HG02973 (cell line): ENCODE results near the gene JPH3.

ENCODE experiments used
- ATAC-seq: cut with Tn5 transposase; IDR thresholded peaks from one replicate; pipeline ENCODE4 v1.9.1; 2021; ENCODE audit warnings: moderate library complexity; ENCODE audit not compliant: unreplicated experiment

JPH3 gene

GRCh38 chr16:87622756-87623319 lies 20.5 kb downstream of the JPH3 start:
- ATAC-seq: no peak

DNA sequence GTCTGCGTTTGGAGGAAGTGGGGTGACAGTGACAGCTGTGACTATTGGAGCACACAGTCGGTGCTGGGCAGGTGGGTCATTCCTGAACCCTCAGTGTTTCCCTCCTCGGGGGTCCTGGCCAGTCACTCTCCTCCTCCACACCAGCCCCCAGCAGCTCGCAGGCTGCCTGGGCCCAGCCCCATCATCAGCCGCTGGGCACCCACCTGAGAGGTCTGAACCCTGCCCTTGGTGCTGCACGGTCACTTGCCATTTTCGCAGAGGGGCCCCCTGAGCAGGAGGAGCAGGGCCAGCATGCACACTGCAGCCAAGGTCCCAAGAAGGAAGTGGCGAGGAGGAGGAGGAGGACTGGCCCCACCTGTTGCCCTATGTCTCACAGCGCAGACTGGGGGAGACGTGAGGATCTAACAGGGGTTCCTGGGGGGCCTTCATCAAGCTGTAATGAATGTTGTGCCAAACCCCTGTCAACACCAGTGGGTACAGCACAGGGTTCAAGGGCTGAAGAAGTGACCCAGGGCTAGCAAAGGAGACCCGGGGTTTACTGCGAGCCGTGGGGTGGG lies 23.0 kb downstream of the JPH3 start:
- ATAC-seq: no peak

DNA sequence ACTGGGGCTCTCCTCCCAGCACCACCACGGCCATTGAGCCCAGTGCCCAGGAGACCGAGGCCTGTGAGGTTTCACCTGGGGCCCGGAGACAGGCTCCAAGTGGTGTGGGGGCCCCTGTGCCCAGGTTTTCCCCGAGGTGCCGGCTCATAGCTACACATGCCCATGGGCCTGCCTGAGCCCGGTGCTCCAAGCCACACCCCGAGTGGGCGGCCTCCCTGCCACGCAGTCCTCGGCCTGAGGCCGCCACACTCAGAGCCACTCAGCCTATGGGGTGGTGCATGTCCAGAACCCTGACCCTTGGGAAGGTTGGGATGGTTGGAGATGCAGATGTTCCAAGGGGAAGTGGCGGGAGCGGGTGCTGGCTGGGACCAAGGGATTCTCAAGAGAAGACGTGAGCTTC lies 24.1 kb downstream of the JPH3 start:
- ATAC-seq: no peak

DNA sequence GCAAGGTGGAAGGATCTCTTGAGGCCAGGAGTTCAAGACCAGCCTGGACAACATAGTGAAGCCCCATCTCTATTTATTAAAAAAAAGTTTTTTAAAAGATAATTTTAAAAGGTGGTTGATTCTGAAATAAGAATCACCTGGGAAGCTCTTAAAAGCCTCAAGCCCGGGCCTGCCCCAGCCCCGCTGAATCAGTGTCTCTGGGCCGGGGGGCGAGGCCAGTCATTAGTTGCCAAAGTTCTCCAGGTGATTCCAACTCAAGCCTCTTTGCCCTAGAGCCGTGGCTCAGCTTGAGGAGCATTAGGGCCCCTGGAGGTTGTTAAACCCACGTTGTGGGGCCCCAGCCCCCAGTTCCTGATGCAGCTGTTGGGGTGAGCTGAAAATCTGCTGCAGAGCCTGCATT lies 24.6 kb downstream of the JPH3 start:
- ATAC-seq: no peak

- no peak for ATAC-seq
Observed at GRCh38 chr16:87627542-87628245, 25.4 kb downstream of the JPH3 start.

DNA sequence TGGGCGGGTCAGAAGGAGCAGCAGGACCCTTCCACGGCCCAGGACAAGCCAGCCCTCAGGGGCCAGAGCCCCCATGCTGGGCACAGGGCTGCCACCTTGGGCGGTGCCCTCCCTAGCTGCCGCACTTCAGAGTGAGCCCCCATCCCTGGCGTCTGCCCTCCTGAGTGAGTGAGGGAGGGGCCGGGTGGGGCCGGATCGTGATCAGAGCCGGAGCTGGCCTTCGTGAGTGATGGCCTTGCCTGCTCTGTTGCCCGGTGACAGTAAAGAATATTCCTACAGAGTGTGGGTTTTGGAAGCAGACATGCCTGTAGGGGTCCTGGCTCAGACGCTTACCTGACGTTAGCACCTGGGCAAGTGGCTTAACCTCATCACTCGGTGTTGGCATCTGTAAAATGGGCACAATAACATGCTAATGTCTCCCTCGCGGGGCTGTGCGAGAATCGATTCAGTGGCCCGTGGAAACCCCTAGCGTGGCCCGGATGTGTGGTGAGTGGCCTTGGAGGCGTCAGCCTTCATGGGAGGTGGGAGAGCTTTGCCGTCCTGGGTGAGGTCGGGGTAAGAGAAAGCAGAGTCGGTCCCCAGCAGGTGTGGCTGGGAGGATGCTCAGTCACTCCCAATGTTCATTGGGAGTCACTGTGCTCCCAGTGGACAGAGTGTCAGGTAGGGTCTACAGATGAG lies 26.1 kb downstream of the JPH3 start:
- ATAC-seq: no peak

- ATAC-seq: no peak
Observed at GRCh38 chr16:87628940-87629339, 26.6 kb downstream of the JPH3 start.

DNA sequence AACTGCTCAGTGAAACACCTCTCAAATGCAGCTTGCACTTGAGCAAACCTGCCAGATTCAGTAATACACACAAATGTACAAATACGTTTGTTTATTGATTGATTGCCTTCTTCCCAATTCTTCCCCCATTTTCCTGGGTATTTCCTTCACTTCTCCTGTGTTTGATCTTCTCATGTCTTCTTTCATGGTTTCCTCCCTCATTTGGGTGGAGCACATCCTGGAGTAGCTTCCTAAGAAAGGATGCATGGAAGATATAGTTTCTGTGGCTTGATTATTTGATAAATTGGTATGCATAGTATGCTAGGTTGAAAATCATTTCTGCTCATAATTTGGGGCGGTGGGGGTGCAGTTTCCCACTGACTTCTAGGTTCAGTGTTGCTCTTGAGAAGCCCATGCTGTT lies 28.8 kb downstream of the JPH3 start:
- no peak for ATAC-seq

DNA sequence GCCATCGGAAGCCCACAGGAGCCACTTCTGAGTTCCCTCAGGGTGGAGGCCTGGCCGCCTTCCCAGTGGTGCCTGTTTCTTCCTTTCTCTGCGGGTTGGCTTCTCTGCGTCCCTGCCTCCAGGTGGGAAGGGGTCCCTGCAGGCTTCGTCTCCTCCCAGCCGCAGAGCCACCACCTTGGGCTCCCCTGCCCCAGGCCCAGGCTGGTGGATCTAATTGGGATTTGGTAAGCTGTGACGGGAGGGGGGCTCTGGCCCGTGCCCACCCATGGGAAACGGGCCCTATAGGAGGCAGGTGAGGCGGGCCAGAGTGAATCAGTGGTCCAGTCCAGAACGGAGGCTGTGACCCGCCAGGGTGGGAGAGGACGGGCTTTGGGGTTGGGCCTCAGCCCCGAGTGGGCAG lies 32.1 kb downstream of the JPH3 start:
- no peak for ATAC-seq

DNA sequence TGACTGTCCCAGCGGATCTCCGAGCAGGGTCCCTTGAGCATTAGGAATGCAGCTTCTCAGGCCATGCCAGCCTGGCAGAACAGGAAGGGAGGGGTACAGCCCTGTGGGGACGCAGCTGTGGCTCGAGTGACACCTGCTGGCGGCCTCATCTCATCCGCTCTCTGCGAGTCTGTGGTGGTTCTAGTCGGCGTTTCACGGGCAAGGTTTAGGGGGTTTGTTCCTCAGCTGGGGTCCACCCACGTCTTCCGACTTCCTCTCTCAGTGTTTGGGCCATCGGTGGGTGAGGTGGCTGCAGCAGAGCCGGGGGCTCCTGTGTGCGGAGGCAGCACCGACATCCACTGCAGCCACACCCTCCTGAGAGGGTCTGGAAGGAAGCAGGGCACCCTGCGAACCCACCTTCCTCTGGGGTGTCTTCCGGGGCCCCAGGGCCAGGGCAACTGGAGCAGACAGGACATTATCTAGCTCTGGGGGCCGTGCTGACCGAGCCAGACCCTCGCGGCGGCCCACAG lies 33.3 kb downstream of the JPH3 start:
- ATAC-seq: no peak

- no peak for ATAC-seq
Observed at GRCh38 chr16:87636050-87636684, 33.9 kb downstream of the JPH3 start.

DNA sequence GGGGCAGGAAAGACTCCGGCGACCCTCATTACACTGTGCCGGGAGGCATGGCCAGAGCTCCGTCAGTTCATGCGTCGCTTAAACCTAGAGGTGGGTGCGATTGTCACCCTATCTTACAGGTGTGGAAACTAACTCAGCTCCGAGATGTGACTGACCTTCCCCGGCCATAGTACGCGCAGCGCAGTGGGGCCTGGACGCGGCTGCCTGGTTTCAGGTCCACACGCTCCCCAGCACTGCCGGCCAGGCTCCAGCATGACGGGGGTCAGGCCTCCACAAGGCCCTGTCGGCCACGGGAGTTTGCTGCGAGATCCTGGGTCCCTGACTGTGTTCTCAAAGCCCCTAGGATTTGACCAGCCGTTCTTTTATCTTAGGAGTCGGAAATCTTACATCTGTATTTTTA lies 34.4 kb downstream of the JPH3 start:
- no peak for ATAC-seq

- ATAC-seq: no peak
Observed at GRCh38 chr16:87637357-87637756, 35.0 kb downstream of the JPH3 start.

- ATAC-seq: no peak
Observed at GRCh38 chr16:87638736-87639135, 36.4 kb downstream of the JPH3 start.

DNA sequence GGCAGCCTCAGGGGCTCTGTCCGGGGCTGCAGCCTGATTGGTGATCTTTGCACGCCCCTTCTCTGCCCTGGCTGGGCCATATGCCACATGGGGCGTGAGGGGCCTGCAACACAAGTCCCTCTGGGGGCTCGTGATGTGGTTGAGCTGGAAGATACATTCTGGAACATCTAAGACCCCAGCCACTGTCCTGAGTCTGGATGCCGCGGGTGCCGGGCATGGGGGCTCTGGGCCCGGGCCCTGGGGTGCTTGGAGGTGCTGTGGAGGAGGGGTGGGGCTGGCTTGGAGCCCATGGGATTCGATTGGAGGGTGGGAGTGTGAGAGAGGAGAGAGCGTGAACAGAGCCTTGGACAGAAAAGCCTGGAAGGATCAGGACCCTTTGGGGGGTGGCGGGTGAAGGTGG lies 39.4 kb downstream of the JPH3 start:
- ATAC-seq: no peak

DNA sequence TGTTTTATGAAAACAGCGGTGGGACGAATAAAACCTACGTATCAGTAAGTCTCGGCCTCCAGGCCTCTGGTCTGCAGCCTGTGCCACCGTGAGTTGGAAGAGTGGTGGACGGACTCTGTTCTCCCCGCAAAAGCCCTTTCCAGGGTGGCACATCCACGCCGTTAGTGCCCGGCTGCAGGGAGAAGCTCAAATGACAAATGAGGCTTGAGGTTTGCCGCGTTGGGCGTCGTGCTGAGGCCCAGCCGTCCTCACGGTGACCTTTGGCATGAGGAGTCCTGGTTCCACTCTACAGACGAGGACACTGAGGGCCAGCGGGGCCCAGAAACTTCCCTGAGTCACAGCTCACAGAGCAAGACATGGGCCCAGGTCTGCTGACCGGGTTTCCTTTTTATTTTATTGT lies 40.2 kb downstream of the JPH3 start:
- no peak for ATAC-seq

- no peak for ATAC-seq
Observed at GRCh38 chr16:87644186-87644585, 41.9 kb downstream of the JPH3 start.

DNA sequence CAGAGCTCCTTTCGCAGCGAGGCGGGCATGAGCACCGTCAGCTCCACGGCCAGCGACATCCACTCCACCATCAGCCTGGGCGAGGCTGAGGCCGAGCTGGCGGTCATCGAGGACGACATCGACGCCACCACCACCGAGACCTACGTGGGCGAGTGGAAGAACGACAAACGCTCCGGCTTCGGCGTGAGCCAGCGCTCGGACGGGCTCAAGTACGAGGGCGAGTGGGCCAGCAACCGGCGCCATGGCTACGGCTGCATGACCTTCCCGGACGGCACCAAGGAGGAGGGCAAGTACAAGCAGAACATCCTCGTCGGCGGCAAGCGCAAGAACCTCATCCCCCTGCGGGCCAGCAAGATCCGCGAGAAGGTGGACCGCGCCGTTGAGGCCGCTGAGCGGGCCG lies 42.3 kb downstream of the JPH3 start:
- ATAC-seq: no peak

- ATAC-seq: no peak
Observed at GRCh38 chr16:87645802-87646201, 43.5 kb downstream of the JPH3 start.

GRCh38 chr16:87647431-87648185 lies 45.3 kb downstream of the JPH3 start:
- no peak for ATAC-seq

DNA sequence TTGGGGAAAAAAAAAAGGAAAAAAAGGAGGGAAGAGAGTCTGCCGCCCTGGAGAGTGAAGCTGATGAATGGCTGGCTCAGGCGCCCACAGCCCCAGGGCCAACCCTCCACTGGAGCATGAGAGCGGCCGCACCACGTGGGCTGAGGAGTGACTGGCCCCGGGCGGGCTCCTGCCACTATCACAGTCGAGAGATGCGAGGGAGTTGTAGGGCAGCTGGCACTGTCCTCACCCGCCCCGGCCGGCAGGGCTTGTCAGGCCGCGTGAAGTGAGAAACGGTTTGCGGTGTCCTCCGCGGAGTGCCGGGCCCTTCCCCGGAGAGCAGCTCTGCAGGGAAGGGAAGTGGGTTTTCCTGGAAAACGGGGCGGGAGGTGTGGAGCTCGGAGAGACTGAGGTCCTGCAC lies 45.9 kb downstream of the JPH3 start:
- no peak for ATAC-seq
